Loucy (cell line): Measurements from ENCODE around the gene LRCH3.

Source experiments
- H2AFZ ChIP-seq: fragments of 200-600 bp; sonication (generic); 2 replicates; pipeline ENCODE4 v1.6.0; 2016; ENCODE audit warnings: antibody characterized with exemption, mild to moderate bottlenecking, low read length, moderate library complexity
- H3F3A ChIP-seq: fragments of 200-600 bp; 2 replicates; pipeline ENCODE4 v1.6.0; 2016; ENCODE audit warnings: antibody characterized with exemption, low read depth, mild to moderate bottlenecking
- H3K27me3 ChIP-seq: fragments of 200-600 bp; sonication (generic); 2 replicates; pipeline ENCODE4 v1.6.1; 2014; ENCODE audit warnings: low read length, mild to moderate bottlenecking; ENCODE audit not compliant: insufficient read depth, poor library complexity, severe bottlenecking
- H3K36me3 ChIP-seq: fragments of 200-600 bp; sonication (generic); 2 replicates; pipeline ENCODE4 v1.6.1; 2016; ENCODE audit warnings: low read length; ENCODE audit not compliant: insufficient read depth
- H3K4me1 ChIP-seq: fragments of 200-600 bp; sonication (generic); 2 replicates; pipeline ENCODE4 v1.5.1; 2014; ENCODE audit warnings: low read length, mild to moderate bottlenecking; ENCODE audit not compliant: insufficient read depth, poor library complexity, severe bottlenecking
- H3K4me2 ChIP-seq: fragments of 200-600 bp; sonication (generic); 2 replicates; pipeline ENCODE4 v1.6.0; 2014; ENCODE audit warnings: antibody characterized with exemption, low read length, low read depth, mild to moderate bottlenecking; ENCODE audit not compliant: poor library complexity, severe bottlenecking
- H3K4me3 ChIP-seq: fragments of 200-600 bp; sonication (generic); 2 replicates; pipeline ENCODE4 v1.5.1; 2014; ENCODE audit warnings: low read length, mild to moderate bottlenecking, mixed read lengths; ENCODE audit not compliant: poor library complexity, severe bottlenecking
- H3K79me2 ChIP-seq: fragments of 200-600 bp; sonication (generic); 2 replicates; pipeline ENCODE4 v1.6.1; 2014; ENCODE audit warnings: low read length; ENCODE audit not compliant: insufficient read depth
- H3K9ac ChIP-seq: fragments of 200-600 bp; sonication (generic); 2 replicates; pipeline ENCODE4 v1.6.0; 2014; ENCODE audit warnings: mild to moderate bottlenecking, low read depth, low read length, moderate library complexity; ENCODE audit not compliant: poor library complexity, severe bottlenecking
- H3K9me2 ChIP-seq: fragments of 200-600 bp; sonication (generic); replicated peaks from 2 replicates; pipeline ENCODE4 v1.6.1; 2016; ENCODE audit warnings: low read depth, low read length, mixed read lengths
- H3K9me3 ChIP-seq: fragments of 200-600 bp; sonication (generic); 2 replicates; pipeline ENCODE4 v1.6.1; 2014; ENCODE audit warnings: mild to moderate bottlenecking, antibody characterized with exemption, low read length, low read depth; ENCODE audit not compliant: insufficient read depth
- H4K20me1 ChIP-seq: fragments of 200-600 bp; sonication (generic); 2 replicates; pipeline ENCODE4 v1.6.0; 2014; ENCODE audit warnings: antibody characterized with exemption, low read length, mild to moderate bottlenecking; ENCODE audit not compliant: insufficient read depth, poor library complexity, severe bottlenecking
- CTCF ChIP-seq: fragments of 200-600 bp; sonication (generic); conservative IDR thresholded peaks from 2 replicates; pipeline ENCODE4 v1.5.1; 2014; ENCODE audit warnings: mild to moderate bottlenecking, antibody characterized with exemption, low read length
- EZH2phosphoT487 ChIP-seq: fragments of 200-600 bp; IDR thresholded peaks from 2 replicates; pipeline ENCODE4 v1.6.1; 2018; ENCODE audit warnings: antibody characterized with exemption, mild to moderate bottlenecking, moderate library complexity, borderline replicate concordance

LRCH3 gene

GRCh38 chr3:197837282-197837681 is 46.2 kb downstream of the LRCH3 start:
- Histone ChIP-seq H3K9ac (no peak overlapping the region), H3K9me2 (no peaks in the 10 kb centered on the region), H3K36me3 (peaks cover 39% of the 10 kb centered on the region; the same call in 1 of the 2 replicates), H3K4me3 (no peak overlapping the region), H3K79me2 (no peaks in the 10 kb centered on the region), H3K4me1 (no peaks in the 10 kb centered on the region), H3K27me3 (no peaks in the 10 kb centered on the region), H3K9me3 (no peaks in the 10 kb centered on the region), H3K4me2 (no peak overlapping the region), H3F3A (no peaks in the 10 kb centered on the region), H4K20me1 (no peaks in the 10 kb centered on the region), H2AFZ (no peak overlapping the region)
- TF ChIP-seq CTCF = no peak
- TF ChIP-seq EZH2phosphoT487 = no peak

- H3K4me3 ChIP-seq = no peak overlapping the region
- no peak overlapping the region for H3K9ac ChIP-seq
- TF ChIP-seq CTCF (no peak), EZH2phosphoT487 (no peak)
- no peaks in the 10 kb centered on the region for H4K20me1 ChIP-seq
- no peak overlapping the region for H2AFZ ChIP-seq
- no peak overlapping the region for H3K4me2 ChIP-seq
- no peaks in the 10 kb centered on the region for H3K9me3 ChIP-seq
- H3K27me3 ChIP-seq = no peaks in the 10 kb centered on the region
- no peaks in the 10 kb centered on the region for H3K79me2 ChIP-seq
- no peaks in the 10 kb centered on the region for H3F3A ChIP-seq
- H3K36me3 ChIP-seq = peaks cover 51% of the 10 kb centered on the region; the same call in 1 of the 2 replicates
- peaks cover under 1% of the 10 kb centered on the region for H3K4me1 ChIP-seq
- no peaks in the 10 kb centered on the region for H3K9me2 ChIP-seq
Measured at GRCh38 chr3:197841789-197842188, 50.7 kb downstream of the LRCH3 start.

- H3K36me3 ChIP-seq = peaks cover 37% of the 10 kb centered on the region; the same call in 1 of the 2 replicates
- no peaks in the 10 kb centered on the region for H3K79me2 ChIP-seq
- H3F3A ChIP-seq = 0 out of 2 replicates have a peak, but pooled peaks cover 5% of the 10 kb centered on the region
- no peaks in the 10 kb centered on the region for H3K27me3 ChIP-seq
- H3K9me3 ChIP-seq = no peaks in the 10 kb centered on the region
- no peak overlapping the region for H2AFZ ChIP-seq
- TF ChIP-seq EZH2phosphoT487 (no peak), CTCF (no peak)
- H3K4me3 ChIP-seq = no peak overlapping the region
- H3K9me2 ChIP-seq = no peaks in the 10 kb centered on the region
- H4K20me1 ChIP-seq = no peaks in the 10 kb centered on the region
- H3K4me2 ChIP-seq = no peak overlapping the region
- H3K9ac ChIP-seq = no peak overlapping the region
- H3K4me1 ChIP-seq = peaks cover 21% of the 10 kb centered on the region
Measured at GRCh38 chr3:197846491-197846890, 55.4 kb downstream of the LRCH3 start.
